Measurements from ENCODE around the gene MEGF11.

DNA sequence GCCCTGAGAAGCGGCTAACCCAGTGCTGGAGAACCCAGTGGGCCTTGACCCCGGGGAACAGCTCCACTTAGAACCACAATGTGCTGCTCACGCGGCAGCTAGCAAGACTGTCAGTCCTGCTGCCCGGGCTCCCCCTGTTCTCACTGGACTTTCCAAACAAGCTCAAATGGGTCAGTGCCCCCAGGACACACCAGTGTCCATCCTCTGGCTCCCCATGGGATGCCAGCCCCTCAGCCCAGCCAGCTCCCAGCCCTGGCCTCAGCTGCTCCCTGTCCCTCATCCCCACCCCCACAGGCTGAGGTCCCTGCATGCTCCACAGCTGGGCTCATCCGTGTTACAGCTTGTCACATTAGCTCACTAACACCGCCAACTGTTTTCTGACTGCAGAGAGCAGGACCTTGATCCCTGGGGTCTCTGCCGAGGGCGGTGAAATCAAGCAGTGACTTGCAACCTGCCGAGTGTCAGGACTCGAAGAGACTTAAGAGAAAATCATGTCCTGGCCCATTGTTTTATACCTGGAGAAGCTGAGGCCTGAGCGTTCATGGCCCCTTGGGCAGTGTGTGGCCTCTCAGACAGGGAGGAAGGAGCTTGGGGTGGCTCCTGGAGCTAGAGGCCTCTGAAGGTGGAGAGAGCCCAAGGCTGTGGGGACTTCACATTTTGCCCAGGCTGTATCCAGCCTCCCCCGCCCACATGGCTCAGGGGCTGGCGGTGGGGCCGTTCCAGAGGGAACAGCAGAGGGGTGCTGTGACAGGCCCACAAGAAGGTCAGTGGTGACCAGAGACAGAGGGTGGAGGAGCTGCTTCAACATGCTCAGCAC lies 157.5 kb downstream of the MEGF11 start:
- TF ChIP-seq, protein P1, sequence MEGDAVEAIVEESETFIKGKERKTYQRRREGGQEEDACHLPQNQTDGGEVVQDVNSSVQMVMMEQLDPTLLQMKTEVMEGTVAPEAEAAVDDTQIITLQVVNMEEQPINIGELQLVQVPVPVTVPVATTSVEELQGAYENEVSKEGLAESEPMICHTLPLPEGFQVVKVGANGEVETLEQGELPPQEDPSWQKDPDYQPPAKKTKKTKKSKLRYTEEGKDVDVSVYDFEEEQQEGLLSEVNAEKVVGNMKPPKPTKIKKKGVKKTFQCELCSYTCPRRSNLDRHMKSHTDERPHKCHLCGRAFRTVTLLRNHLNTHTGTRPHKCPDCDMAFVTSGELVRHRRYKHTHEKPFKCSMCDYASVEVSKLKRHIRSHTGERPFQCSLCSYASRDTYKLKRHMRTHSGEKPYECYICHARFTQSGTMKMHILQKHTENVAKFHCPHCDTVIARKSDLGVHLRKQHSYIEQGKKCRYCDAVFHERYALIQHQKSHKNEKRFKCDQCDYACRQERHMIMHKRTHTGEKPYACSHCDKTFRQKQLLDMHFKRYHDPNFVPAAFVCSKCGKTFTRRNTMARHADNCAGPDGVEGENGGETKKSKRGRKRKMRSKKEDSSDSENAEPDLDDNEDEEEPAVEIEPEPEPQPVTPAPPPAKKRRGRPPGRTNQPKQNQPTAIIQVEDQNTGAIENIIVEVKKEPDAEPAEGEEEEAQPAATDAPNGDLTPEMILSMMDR (conservative IDR thresholded peaks at IDR 0.05; ENCODE audit: low read depth, low read length): no peak
- TF ChIP-seq EZH2 (IDR thresholded peaks at IDR 0.05; ENCODE audit: low read length, unreplicated experiment): no peak
